Measurements from ENCODE around the gene USP7. TPM values are rescaled to one million over a fixed set of nuclear protein-coding genes. Genes with fewer than 3 reads are reported as not detected.

Gene USP7
- total RNA-seq, 1 donor from 2014 or later = 96.9 TPM

DNA sequence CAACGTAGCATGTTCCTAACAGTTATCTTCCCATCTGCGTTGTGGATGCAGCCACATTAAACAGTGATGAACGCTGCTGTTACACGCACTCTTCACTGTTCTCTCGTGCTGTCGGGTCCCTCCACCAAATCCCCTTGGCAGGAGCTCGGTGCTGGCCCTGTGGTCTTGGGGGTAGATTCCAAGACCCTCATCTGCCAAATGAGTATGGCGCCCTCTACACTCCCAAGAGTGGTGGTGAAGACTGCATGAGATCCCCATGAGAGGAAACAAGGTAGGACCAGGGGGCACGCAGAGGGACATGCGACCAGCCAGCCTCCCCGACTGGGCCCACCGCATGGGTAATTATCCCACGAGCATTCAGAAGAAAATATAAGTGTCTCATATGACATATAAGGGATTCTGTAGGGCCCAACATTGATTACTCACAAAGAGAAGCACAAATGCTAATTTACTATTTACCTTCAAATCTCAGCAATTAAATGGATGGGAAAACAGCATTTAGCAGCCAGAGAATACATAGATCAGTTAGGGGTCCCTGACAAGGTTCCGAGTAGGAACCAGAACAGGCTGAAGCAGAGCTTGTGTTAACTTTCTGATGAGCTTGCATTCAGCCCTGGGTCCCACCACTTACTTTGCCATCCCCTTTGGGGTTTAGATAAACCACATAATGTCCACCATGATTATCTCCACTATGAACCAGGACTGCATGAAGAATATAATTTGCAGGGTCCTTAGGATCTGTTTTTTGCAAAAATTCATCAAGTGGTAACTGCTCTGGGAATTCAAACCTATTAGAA is 57.7 kb downstream of the USP7 start:
- peaks cover 15% of the 10 kb centered on the region for H3K4me1 Mint-ChIP-seq (ENCODE audit: low read depth, unreplicated experiment)
- Histone ChIP-seq H4K20me1 (ENCODE audit: insufficient read depth, low read length) (peaks cover 52% of the 10 kb centered on the region), H3K9ac (ENCODE audit: low read length) (no peak overlapping the region), H3K4me2 (ENCODE audit: low read length) (no peak overlapping the region), H3K4me1 (ENCODE audit: insufficient read depth, low read length) (no peaks in the 10 kb centered on the region), H3K27ac (ENCODE audit: low read depth, low read length) (no peak overlapping the region), H2AFZ (ENCODE audit: low read depth, low read length) (no peak overlapping the region), H3K27me3 (ENCODE audit: insufficient read depth, low read length) (no peaks in the 10 kb centered on the region), H3K9me3 (ENCODE audit: insufficient read depth, low read depth, low read length) (no peaks in the 10 kb centered on the region), H3K4me3 (ENCODE audit: insufficient read depth, low read depth, low read length) (no peak overlapping the region), H3K79me2 (ENCODE audit: insufficient read depth, low read length) (peaks cover 19% of the 10 kb centered on the region), H3K36me3 (ENCODE audit: insufficient read depth, low read length) (peaks cover 71% of the 10 kb centered on the region)
- DNase-seq (ENCODE audit: low read depth) (no peak), FAIRE-seq (no peak)
- TF ChIP-seq, protein P1, sequence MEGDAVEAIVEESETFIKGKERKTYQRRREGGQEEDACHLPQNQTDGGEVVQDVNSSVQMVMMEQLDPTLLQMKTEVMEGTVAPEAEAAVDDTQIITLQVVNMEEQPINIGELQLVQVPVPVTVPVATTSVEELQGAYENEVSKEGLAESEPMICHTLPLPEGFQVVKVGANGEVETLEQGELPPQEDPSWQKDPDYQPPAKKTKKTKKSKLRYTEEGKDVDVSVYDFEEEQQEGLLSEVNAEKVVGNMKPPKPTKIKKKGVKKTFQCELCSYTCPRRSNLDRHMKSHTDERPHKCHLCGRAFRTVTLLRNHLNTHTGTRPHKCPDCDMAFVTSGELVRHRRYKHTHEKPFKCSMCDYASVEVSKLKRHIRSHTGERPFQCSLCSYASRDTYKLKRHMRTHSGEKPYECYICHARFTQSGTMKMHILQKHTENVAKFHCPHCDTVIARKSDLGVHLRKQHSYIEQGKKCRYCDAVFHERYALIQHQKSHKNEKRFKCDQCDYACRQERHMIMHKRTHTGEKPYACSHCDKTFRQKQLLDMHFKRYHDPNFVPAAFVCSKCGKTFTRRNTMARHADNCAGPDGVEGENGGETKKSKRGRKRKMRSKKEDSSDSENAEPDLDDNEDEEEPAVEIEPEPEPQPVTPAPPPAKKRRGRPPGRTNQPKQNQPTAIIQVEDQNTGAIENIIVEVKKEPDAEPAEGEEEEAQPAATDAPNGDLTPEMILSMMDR (IDR thresholded peaks at IDR 0.05; ENCODE audit: insufficient read depth, low read depth, low read length) = no peak
- no peak for TF ChIP-seq EZH2 (IDR thresholded peaks at IDR 0.05; ENCODE audit: insufficient read depth, low read length)
- H3K4me3 Mint-ChIP-seq (ENCODE audit: unreplicated experiment) = peak overlapping the region; percentile 20
- H3K27ac Mint-ChIP-seq (ENCODE audit: unreplicated experiment) = no peak overlapping the region
- H3K27me3 Mint-ChIP-seq (ENCODE audit: low read depth, unreplicated experiment) = no peaks in the 10 kb centered on the region
- no peaks in the 10 kb centered on the region for H3K9me3 Mint-ChIP-seq (ENCODE audit: unreplicated experiment)
- H3K36me3 Mint-ChIP-seq (ENCODE audit: low read depth, unreplicated experiment) = peaks cover 18% of the 10 kb centered on the region

DNA sequence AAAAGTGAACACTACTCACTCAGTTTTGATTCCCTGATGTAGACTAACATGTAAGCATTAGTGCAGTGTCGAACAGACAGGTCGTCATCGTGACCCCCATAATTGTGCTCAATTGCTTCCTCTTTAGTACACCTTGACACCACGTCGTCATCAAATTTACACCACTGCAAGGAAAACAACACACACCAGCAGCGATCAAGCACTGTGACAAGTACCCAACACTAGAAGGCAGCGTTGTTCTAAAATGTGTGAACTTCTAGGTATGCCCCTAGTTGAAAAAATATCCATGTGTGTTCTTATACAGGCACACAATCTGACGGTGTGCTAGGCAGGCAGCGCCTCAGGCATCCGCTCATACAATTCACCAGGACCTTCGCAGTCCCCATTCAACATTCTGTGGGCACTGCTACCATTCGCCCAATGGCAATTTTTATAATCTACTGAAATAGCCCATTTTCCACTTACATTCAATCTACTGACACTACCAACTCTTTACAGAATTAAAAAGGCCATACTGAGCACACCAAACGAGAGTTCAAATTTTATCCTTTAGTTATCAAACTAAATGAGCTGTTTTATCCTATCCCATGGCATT is 58.4 kb downstream of the USP7 start:
- H3K27ac ChIP-seq (ENCODE audit: low read depth, low read length) = no peak overlapping the region
- Mint-ChIP-seq H3K27ac (ENCODE audit: unreplicated experiment) (no peak overlapping the region), H3K36me3 (ENCODE audit: low read depth, unreplicated experiment) (peaks cover 13% of the 10 kb centered on the region), H3K27me3 (ENCODE audit: low read depth, unreplicated experiment) (no peaks in the 10 kb centered on the region), H3K4me1 (ENCODE audit: low read depth, unreplicated experiment) (peaks cover 15% of the 10 kb centered on the region), H3K4me3 (ENCODE audit: unreplicated experiment) (no peak overlapping the region), H3K9me3 (ENCODE audit: unreplicated experiment) (no peaks in the 10 kb centered on the region)
- FAIRE-seq = no peak
- peaks cover 48% of the 10 kb centered on the region for H4K20me1 ChIP-seq (ENCODE audit: insufficient read depth, low read length)
- no peak overlapping the region for H3K4me3 ChIP-seq (ENCODE audit: insufficient read depth, low read depth, low read length)
- no peaks in the 10 kb centered on the region for H3K4me1 ChIP-seq (ENCODE audit: insufficient read depth, low read length)
- H3K4me2 ChIP-seq (ENCODE audit: low read length) = no peak overlapping the region
- peaks cover 71% of the 10 kb centered on the region for H3K36me3 ChIP-seq (ENCODE audit: insufficient read depth, low read length)
- peak; percentile 15 for DNase-seq (ENCODE audit: low read depth)
- H3K27me3 ChIP-seq (ENCODE audit: insufficient read depth, low read length) = no peaks in the 10 kb centered on the region
- peaks cover 16% of the 10 kb centered on the region for H3K79me2 ChIP-seq (ENCODE audit: insufficient read depth, low read length)
- no peak overlapping the region for H2AFZ ChIP-seq (ENCODE audit: low read depth, low read length)
- TF ChIP-seq, protein P1 (IDR thresholded peaks at IDR 0.05; ENCODE audit: insufficient read depth, low read depth, low read length) = peak; percentile 44
- TF ChIP-seq EZH2 (IDR thresholded peaks at IDR 0.05; ENCODE audit: insufficient read depth, low read length) = no peak
- no peaks in the 10 kb centered on the region for H3K9me3 ChIP-seq (ENCODE audit: insufficient read depth, low read depth, low read length)
- H3K9ac ChIP-seq (ENCODE audit: low read length) = no peak overlapping the region

DNA sequence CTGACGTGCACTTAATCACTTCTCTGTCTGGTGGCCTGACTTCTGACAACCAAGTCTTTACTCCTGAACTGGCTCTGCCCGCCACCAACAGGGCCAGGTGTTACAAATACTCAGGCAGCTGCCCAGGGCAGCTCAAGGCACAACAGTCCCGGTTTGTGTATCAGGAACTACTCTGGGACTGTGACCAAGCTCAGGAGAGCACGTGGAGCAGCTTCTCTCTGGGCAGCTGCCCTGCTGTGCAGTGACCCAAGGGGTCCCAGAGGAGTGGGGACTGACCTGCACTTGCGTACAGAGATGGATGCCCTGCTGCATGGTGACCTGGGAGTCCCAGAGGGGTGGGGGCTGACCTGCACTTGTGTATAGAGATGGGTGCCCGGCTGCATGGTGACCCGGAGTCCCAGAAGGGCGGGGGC is 59.7 kb downstream of the USP7 start:
- H3K9me3 ChIP-seq (ENCODE audit: insufficient read depth, low read depth, low read length) = no peaks in the 10 kb centered on the region
- H3K27ac Mint-ChIP-seq (ENCODE audit: unreplicated experiment) = no peak overlapping the region
- H2AFZ ChIP-seq (ENCODE audit: low read depth, low read length) = no peak overlapping the region
- no peak overlapping the region for H3K9ac ChIP-seq (ENCODE audit: low read length)
- H3K27ac ChIP-seq (ENCODE audit: low read depth, low read length) = no peak overlapping the region
- no peak for DNase-seq (ENCODE audit: low read depth)
- H3K36me3 Mint-ChIP-seq (ENCODE audit: low read depth, unreplicated experiment) = peaks cover 10% of the 10 kb centered on the region
- H3K4me3 ChIP-seq (ENCODE audit: insufficient read depth, low read depth, low read length) = no peak overlapping the region
- no peaks in the 10 kb centered on the region for H3K27me3 ChIP-seq (ENCODE audit: insufficient read depth, low read length)
- no peaks in the 10 kb centered on the region for H3K4me1 ChIP-seq (ENCODE audit: insufficient read depth, low read length)
- H3K4me1 Mint-ChIP-seq (ENCODE audit: low read depth, unreplicated experiment) = peaks cover 13% of the 10 kb centered on the region
- TF ChIP-seq, protein P1 (IDR thresholded peaks at IDR 0.05; ENCODE audit: insufficient read depth, low read depth, low read length) = no peak
- TF ChIP-seq EZH2 (IDR thresholded peaks at IDR 0.05; ENCODE audit: insufficient read depth, low read length) = no peak
- H3K79me2 ChIP-seq (ENCODE audit: insufficient read depth, low read length) = peaks cover 11% of the 10 kb centered on the region
- peaks cover 78% of the 10 kb centered on the region for H3K36me3 ChIP-seq (ENCODE audit: insufficient read depth, low read length)
- no peak for FAIRE-seq
- H3K27me3 Mint-ChIP-seq (ENCODE audit: low read depth, unreplicated experiment) = no peaks in the 10 kb centered on the region
- no peaks in the 10 kb centered on the region for H3K9me3 Mint-ChIP-seq (ENCODE audit: unreplicated experiment)
- peaks cover 45% of the 10 kb centered on the region for H4K20me1 ChIP-seq (ENCODE audit: insufficient read depth, low read length)
- no peak overlapping the region for H3K4me2 ChIP-seq (ENCODE audit: low read length)
- H3K4me3 Mint-ChIP-seq (ENCODE audit: unreplicated experiment) = no peak overlapping the region

All from astrocyte (in vitro differentiated cells and primary cell).